Adrenal gland (tissue), 12 donors: ENCODE measurements around the gene INMT. TPM values are rescaled to one million over a fixed set of nuclear protein-coding genes. Genes with fewer than 3 reads are reported as not detected.
A peak's percentile ranks its signal among the peaks of the same experiment; 100 is the strongest.

ENCODE experiments used
- DNase-seq, 7 donors: peaks; one replicate each; pipeline ENCODE4 v3.0.0-alpha.2; 2019 to 2020
- H3K27ac ChIP-seq, 5 donors: fragments of 200-600 bp; sonication (generic) in 4 of 5; 1 replicate in 3 of 5; 2 replicates in 2 of 5; pipeline versions ENCODE4 v1.5.1 to v1.8.0; 2016 to 2020; ENCODE audit warnings: mild to moderate bottlenecking in 1 of 5
- H3K27me3 ChIP-seq: fragments of 200-600 bp; 2 replicates; pipeline ENCODE4 v1.8.0; 2021
- H3K36me3 ChIP-seq, 2 donors: fragments of 200-600 bp; replicated peaks in 1 of 2; 1 replicate in 1 of 2; 2 replicates in 1 of 2; pipeline versions ENCODE4 v1.5.1 to v1.8.0; 2018 to 2022
- H3K4me1 ChIP-seq, 2 donors: fragments of 200-600 bp; replicated peaks in 1 of 2; 1 replicate in 1 of 2; 2 replicates in 1 of 2; pipeline versions ENCODE4 v1.5.1 to v1.8.0; 2018 to 2021
- H3K4me3 ChIP-seq, 4 donors: fragments of 200-600 bp; sonication (generic) in 3 of 4; one replicate each; pipeline ENCODE4 v1.5.1; 2016 to 2018
- H3K9me3 ChIP-seq, 3 donors: fragments of 200-600 bp; sonication (generic) in 1 of 3; replicated peaks in 1 of 3; 1 replicate in 2 of 3; 2 replicates in 1 of 3; pipeline versions ENCODE4 v1.5.1 to v1.8.0; 2016 to 2021
- POLR2A ChIP-seq, 2 donors: fragments of 450-650 bp; IDR thresholded peaks; one replicate each; pipeline ENCODE4 v1.6.1; 2017; ENCODE audit warnings: antibody characterized with exemption in 2 of 2, mild to moderate bottlenecking in 2 of 2, moderate library complexity in 1 of 2
- WGBS, 4 donors: extraction: QIAGEN DNeasy Blood & Tissue Kit in 2 of 4; methylation state at CpG; one replicate each; pipeline versions ENCODE4 v1.1.5 to v1.1.7; 2013 to 2017; 5-methylcytosine and 5-hydroxymethylcytosine counted together
- intact Hi-C, 2 donors: fragments of 100-400 bp; cut with DNase I; formaldehyde crosslinking; loops; one replicate each; pipeline versions ENCODE4 v1.14.1 to v1.15.0; 2022 to 2023
- polyA plus RNA-seq, 3 donors: library from polyadenylated mRNA; stranded (reverse); fragments of 200-250 nt in 2 of 3; fragments of 350-450 nt in 1 of 3; fragmentation: Illumina TruSeq in 1 of 3; extraction: RNeasy Lipid Tissue Mini Kit (QIAGEN cat#74804) in 1 of 3; gene quantifications; one replicate each; pipeline ENCODE4 v1.2.3, GENCODE V29; 2013 to 2014
- total RNA-seq, 9 donors: library from RNA; depleted of rRNA in 4 of 9; stranded (reverse); fragments of >200 nt in 4 of 9; fragments of 120-200 nt in 1 of 9; fragmentation: NEBNext Ultra II Directional in 1 of 9; extraction: Animal tissue kit (Norgen Biotek cat#: 25700) in 1 of 9; gene quantifications; one replicate each; pipeline versions ENCODE4 v1.1.0 to v1.2.4, GENCODE V29; 2013 to 2023
- TF ChIP-seq, protein P1 (sequence below), 6 experiments: fragments of 450-650 bp in 4 of 6; fragments of 200-600 bp in 2 of 6; sonication (generic) in 1 of 6; IDR thresholded peaks; 1 replicate in 5 of 6; 2 replicates in 1 of 6; pipeline versions ENCODE4 v1.5.1 to v1.8.0; 2016 to 2021; ENCODE audit warnings: antibody characterized with exemption in 6 of 6, mild to moderate bottlenecking in 2 of 6, moderate library complexity in 1 of 6
- donor health status: healthy with polysubstance abuse.
- donor health status: Bipolar disorder and iron deficiency.
- donor health status: DM: yes; HTN: yes; CAD: no.
- donor health status: DM: no; HTN: no; CAD: no.
- donor health status: DM: no; HTN: no; CAD: no.
- donor health status: DM: yes; HTN: yes; CAD: no.

INMT gene
- total and polyA plus RNA-seq, 12 donors, result 12.2 to 392 (median 157) TPM

DNA sequence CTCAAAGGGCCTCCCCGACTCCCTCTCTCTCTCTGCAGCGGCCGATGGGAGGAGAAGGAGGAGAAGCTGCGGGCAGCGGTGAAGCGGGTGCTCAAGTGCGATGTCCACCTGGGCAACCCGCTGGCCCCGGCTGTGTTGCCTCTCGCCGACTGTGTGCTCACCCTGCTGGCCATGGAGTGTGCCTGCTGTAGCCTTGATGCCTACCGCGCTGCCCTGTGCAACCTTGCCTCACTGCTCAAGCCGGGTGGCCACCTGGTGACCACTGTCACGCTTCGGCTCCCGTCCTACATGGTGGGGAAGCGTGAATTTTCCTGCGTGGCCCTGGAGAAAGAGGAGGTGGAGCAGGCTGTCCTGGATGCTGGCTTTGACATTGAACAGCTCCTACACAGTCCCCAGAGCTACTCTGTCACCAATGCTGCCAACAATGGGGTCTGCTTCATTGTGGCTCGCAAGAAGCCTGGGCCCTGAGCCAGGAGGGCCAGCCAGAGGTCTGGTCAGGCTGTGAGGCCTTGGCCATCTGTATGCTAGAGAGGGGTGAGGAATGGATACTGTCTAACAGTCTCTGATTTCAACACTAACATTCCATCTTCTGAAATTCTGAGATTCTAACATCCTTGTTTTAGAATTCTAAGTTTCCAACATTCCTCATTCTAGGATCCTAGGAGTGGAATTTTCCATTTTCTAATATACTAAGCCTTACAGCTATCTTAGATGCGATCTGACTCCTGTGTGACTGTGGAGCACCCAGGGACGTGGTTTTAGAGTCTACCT is 3.6 kb downstream of the INMT start:
- Histone ChIP-seq H3K4me1 (peaks cover 0 to 6% of the 10 kb centered on the region in 2 donors), H3K4me3 (peak overlapping the region in 1 of 4 donors; percentile 43), H3K27me3 (no peaks in the 10 kb centered on the region), H3K27ac (peak overlapping the region in 2 of 5 donors; percentile 50 to 74), H3K9me3 (no peaks in the 10 kb centered on the region), H3K36me3 (no peaks in the 10 kb centered on the region)
- intact Hi-C loops, result no loop called here
- TF ChIP-seq, protein P1, sequence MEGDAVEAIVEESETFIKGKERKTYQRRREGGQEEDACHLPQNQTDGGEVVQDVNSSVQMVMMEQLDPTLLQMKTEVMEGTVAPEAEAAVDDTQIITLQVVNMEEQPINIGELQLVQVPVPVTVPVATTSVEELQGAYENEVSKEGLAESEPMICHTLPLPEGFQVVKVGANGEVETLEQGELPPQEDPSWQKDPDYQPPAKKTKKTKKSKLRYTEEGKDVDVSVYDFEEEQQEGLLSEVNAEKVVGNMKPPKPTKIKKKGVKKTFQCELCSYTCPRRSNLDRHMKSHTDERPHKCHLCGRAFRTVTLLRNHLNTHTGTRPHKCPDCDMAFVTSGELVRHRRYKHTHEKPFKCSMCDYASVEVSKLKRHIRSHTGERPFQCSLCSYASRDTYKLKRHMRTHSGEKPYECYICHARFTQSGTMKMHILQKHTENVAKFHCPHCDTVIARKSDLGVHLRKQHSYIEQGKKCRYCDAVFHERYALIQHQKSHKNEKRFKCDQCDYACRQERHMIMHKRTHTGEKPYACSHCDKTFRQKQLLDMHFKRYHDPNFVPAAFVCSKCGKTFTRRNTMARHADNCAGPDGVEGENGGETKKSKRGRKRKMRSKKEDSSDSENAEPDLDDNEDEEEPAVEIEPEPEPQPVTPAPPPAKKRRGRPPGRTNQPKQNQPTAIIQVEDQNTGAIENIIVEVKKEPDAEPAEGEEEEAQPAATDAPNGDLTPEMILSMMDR (IDR thresholded peaks at IDR 0.05), result no peak
- TF ChIP-seq POLR2A (IDR thresholded peaks at IDR 0.05), result no peak
- WGBS, 4 donors, result 73 to 78% (median 76%) methylated on average over 12 to 22 of the region's 22 CpGs
- peak in 6 of 7 donors; percentile 35 to 86 (median 64) for DNase-seq

DNA sequence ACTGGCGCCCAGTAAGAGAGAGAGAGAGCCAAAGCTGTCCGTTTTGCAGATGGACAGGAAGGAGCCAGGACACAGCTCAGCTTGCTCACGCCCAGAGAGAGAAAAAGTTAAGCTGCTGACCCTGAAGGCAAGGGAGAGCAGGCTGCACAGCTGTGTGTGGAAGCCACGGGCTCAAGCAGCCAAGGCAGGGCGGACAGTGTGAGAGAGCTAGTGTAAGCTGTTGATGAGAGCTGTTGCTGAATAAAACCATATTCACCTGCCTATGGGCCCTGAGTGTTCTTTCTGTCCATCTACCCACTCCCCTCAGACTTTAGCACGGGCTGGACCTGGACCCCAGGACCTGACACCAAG is 5.4 kb downstream of the INMT start:
- WGBS, 4 donors, result 59 to 69% (median 65%) methylated on average over 6 of the region's 6 CpGs
- TF ChIP-seq, protein P1 (IDR thresholded peaks at IDR 0.05), result no peak
- TF ChIP-seq POLR2A (IDR thresholded peaks at IDR 0.05), result no peak
- DNase-seq, result no peak
- H3K27ac ChIP-seq, result peak overlapping the region in 2 of 5 donors; percentile 27 to 65
- peaks cover 3 to 14% of the 10 kb centered on the region in 2 donors for H3K4me1 ChIP-seq
- no peaks in the 10 kb centered on the region for H3K36me3 ChIP-seq
- no peaks in the 10 kb centered on the region for H3K9me3 ChIP-seq
- no peak overlapping the region for H3K4me3 ChIP-seq
- no peaks in the 10 kb centered on the region for H3K27me3 ChIP-seq
- intact Hi-C loops, result no loop called here

GRCh38 chr7:30760514-30761213 is 8.7 kb downstream of the INMT start:
- intact Hi-C loops, result no loop called here
- Histone ChIP-seq H3K4me1 (peaks cover 10 to 36% of the 10 kb centered on the region in 2 donors), H3K36me3 (no peaks in the 10 kb centered on the region), H3K27me3 (no peaks in the 10 kb centered on the region), H3K27ac (peak overlapping the region in 2 of 5 donors; percentile 62 to 76), H3K9me3 (no peaks in the 10 kb centered on the region), H3K4me3 (no peak overlapping the region)
- no peak for TF ChIP-seq POLR2A (IDR thresholded peaks at IDR 0.05)
- TF ChIP-seq, protein P1 (IDR thresholded peaks at IDR 0.05), result no peak
- peak in 4 of 7 donors; percentile 66 to 77 (median 74) for DNase-seq
- 88 to 93% (median 93%) methylated on average over 3 of the region's 3 CpGs for WGBS, 4 donors
